Lower lobe of right lung (tissue), 2 donors: ENCODE measurements around the gene ACER2. TPM values are rescaled to one million over a fixed set of nuclear protein-coding genes. Genes with fewer than 3 reads are reported as not detected.

Experiments
- ATAC-seq, 2 donors: fragments of 200-7000 bp; cut with Tn5 transposase; one replicate each; pipeline ENCODE4 v1.9.1; 2020 to 2022; ENCODE audit warnings: mild to moderate bottlenecking in 2 of 2, moderate library complexity in 2 of 2
- DNase-seq: peaks from one replicate; pipeline ENCODE4 v3.0.0-alpha.2; 2020
- H3K27ac ChIP-seq: fragments of 200-600 bp; one replicate; pipeline ENCODE4 v1.8.0; 2022
- H3K27me3 ChIP-seq: fragments of 200-600 bp; one replicate; pipeline ENCODE4 v1.8.0; 2022; ENCODE audit warnings: low read depth
- H3K36me3 ChIP-seq: fragments of 200-600 bp; one replicate; pipeline ENCODE4 v1.8.0; 2022; ENCODE audit warnings: mild to moderate bottlenecking
- H3K4me1 ChIP-seq: fragments of 200-600 bp; one replicate; pipeline ENCODE4 v1.8.0; 2022
- H3K4me3 ChIP-seq: fragments of 200-600 bp; one replicate; pipeline ENCODE4 v1.8.0; 2022; ENCODE audit warnings: mild to moderate bottlenecking
- H3K9me3 ChIP-seq: fragments of 200-600 bp; one replicate; pipeline ENCODE4 v1.8.0; 2022
- CTCF ChIP-seq: fragments of 200-600 bp; IDR thresholded peaks from one replicate; pipeline ENCODE4 v1.8.0; 2022; ENCODE audit warnings: antibody characterized with exemption, mild to moderate bottlenecking
- intact Hi-C: fragments of 100-400 bp; cut with DNase I; formaldehyde crosslinking; loops from one replicate; pipeline ENCODE4 v1.11.0; 2022
- total RNA-seq: library from RNA; stranded (reverse); fragmentation: NEBNext Ultra II Directional; extraction: Animal tissue kit (Norgen Biotek cat#: 25700); gene quantifications from one replicate; pipeline ENCODE4 v1.2.1, GENCODE V29; 2021
- donor health status: DM: no; HTN: yes; CAD: no; lungs with severe emphysema.

ACER2 gene
- total RNA-seq, 1 donor from 2014 or later = 5.9 TPM

DNA sequence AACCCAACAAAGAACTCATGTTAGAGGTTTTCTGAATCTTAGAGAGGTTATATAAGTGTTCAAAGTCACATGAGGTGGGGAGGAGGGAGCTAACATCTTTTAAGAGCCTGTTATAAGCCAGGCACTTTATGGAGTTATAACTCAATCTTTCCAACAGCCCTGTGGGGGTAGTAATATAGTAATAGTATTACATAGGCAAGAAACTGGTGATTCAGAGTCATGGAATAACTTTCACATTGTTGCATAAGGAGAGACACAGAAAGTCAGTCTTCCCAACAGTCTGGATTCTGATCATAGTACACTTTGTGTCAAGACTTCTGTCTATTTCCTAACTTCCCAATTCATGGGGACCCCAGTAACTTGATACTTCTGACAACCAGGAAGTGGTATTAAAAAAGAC lies 89.2 kb downstream of the ACER2 start:
- no peak for TF ChIP-seq CTCF
- Histone ChIP-seq H3K27ac (no peak overlapping the region), H3K4me3 (no peak overlapping the region), H3K36me3 (no peaks in the 10 kb centered on the region), H3K27me3 (no peaks in the 10 kb centered on the region), H3K9me3 (peaks cover 5% of the 10 kb centered on the region), H3K4me1 (peaks cover 5% of the 10 kb centered on the region)
- no peak for DNase-seq
- ATAC-seq = no peak
- intact Hi-C loops = no loop called here

Other genes with a start within 250 kb of the ACER2 start
- gene DENND4C, start 178.3 kb upstream of the ACER2 start, total RNA-seq = 105 TPM
- gene RPS6, start 28.8 kb upstream of the ACER2 start, total RNA-seq = 1,544 TPM